Measurements from ENCODE around the gene CXXC5.

CXXC5 gene

DNA sequence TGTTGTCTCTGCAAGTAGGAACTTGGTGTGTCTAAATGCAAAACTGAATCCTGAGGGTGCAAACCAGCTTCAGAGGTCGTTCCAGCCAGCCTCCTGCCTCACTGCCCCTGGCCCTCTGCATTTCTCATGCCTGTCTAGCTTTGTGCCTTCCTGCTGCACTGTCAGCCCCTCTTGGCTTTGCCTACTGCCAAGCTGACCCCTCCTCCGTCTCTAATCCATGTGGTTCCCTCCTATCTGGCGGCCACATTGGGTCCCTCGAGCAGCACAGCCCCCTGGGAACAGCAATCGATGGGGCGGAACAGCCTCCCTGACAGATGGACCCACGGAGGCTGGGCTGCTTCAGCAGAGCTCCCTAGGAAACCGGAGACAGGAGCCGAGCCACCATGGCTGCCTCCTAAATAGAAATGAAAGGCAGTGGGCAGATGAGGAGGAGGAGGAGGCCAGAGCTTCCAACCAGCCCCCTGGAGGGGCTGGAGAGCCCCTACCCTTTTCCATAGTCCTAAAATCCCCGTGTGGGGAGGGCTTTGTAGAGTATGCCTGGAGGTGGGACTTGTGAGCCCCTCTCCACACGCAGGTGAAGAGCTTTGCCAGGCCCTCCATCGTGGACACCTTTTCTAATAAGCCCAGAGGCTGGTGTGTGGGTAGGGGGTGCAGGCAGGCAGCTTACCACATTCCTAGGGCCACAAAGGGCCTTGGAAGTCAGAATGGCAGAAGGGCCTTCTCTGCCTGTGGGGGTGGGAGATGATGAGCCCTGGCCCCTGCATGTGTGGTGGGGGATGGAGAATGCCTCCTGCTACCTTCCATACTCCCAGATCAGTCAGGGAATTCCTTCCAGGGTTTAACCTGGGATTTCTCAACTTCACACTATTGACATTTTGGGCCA lies 9.2 kb upstream of the CXXC5 start:
- no peak for DNase-seq

DNA sequence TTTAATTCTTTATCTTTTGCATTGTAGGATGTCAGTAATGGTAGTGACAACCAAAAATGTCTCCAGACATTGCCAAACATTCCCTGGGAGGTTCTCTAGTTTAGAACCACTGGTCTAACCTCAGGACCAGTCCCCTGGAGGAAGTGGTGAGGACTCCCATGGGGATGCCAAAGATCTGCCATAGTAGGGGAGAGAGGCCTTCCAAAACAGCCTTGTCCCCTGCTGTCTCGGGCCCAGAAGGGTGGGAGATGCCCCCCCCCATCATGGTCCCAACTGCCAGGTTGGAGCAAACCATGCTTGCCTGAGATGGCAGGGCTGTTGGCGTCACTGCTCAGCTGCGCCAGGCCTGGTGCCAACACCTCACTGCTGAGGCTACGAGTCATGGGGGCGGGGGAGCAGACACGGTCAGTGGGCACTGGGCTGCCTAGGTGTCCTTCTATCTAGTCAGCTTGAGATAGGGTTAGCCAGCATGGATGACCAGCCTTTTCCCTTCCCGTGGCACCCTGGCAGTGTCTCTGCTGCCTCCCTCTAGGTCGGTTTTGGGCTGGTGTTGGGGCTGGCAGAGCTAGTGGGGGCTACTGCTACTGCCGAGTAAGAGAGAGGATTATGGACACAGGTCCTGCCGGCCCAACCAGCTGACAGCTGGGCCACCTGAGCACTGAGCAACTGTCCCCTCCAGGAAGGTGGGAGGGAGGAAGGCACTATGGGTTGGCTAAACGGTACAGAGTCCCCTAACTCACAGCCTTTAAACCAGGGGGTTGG lies 8.3 kb upstream of the CXXC5 start:
- no peak for DNase-seq

DNA sequence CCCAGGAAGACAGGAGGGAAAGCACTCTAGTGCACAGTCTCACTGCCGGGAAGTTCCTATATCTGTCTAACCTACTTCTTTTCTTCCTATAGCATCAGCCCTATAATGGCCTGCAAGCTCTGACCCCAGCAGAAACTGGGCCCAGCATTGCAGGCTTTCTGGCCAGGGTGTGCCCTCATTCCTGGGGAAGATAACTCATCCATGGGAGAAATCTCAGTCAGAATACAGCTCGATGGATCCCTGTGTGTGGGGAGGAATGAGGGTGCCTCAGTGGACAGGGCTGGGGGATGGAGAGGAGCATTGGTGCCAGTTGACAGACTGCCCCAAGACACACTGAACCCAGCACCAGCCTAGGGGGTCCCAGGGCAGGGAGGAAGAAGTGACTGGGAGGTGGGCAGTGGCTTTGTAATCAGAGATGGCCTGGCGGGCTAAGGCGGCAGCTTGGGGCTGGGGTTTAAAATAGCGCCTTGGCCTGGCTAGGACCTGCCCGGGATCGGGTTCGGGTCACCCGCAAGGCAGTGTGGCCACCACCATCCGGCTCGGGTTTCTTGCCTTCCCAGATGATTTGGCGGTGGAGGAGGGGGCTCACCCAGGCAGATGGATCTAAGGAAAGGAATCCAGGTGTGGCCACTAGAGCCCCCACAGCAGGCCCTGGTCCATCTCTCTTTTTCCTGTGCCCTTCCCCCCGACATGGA lies 7.6 kb upstream of the CXXC5 start:
- DNase-seq, result no peak

DNA sequence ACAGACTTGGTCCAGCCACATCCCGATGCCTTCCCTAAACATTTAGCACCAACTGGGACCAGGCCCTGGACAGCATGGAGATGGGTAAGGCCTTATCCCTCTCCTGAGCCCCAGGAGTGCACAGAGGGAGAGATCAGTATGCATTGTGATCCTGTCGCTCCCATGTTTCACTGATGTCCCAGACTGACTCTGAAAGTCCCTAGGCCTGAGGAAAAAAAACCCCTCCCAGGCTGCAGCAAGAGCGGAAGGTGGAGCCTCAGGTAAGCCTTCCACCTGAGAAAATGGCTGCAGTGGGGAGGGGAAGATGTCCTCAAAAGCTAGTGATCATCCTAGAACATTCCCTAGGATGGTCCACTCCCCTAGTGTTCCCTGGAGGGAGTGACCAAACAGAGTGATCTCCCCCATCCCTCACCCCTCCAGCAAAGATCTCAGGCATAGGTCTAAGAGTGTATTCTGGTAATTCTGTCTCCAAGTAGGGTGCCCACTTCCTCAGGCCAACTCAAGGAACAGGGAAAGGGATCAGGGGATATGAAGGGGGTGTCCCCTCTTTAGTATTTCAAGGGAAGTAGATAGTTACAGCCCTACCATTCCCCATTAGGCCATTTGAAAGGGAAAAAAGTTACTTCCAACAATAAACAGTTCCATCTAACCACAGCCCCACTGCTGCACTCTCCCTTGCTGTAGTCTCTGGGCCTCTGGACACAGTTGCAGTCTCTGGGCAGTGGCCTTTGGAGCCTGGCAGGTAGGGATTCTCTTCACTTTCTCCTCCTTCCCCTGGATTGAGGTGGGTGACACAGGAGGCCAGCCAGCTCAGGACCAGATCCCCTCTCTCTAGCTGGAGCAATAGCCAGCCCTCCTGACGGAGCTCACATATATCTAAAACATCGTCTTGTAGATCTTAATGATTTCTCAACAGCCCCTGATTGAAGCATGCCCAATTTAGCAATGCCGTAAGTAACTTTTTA lies 6.8 kb upstream of the CXXC5 start:
- DNase-seq, result no peak

DNA sequence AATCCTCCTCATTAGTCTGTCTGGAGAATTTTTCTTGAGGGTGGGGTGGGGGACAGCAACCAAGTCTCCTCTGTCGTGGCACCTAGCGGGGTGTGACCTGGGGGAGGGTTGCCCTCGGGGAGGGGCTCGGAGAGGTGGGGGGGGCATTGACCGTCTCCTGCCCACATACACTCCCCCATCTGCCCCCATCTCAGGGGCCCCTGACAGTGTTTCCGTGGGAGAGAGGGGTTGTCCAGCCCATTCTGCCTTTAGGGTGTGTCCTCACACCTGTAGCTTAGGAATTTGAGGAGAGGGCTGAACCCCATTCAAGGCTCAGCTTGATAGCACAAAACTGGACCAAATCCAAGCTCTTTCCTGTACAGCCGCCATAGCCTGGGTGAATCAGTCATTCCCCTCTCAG lies 5.9 kb upstream of the CXXC5 start:
- DNase-seq, result no peak

DNA sequence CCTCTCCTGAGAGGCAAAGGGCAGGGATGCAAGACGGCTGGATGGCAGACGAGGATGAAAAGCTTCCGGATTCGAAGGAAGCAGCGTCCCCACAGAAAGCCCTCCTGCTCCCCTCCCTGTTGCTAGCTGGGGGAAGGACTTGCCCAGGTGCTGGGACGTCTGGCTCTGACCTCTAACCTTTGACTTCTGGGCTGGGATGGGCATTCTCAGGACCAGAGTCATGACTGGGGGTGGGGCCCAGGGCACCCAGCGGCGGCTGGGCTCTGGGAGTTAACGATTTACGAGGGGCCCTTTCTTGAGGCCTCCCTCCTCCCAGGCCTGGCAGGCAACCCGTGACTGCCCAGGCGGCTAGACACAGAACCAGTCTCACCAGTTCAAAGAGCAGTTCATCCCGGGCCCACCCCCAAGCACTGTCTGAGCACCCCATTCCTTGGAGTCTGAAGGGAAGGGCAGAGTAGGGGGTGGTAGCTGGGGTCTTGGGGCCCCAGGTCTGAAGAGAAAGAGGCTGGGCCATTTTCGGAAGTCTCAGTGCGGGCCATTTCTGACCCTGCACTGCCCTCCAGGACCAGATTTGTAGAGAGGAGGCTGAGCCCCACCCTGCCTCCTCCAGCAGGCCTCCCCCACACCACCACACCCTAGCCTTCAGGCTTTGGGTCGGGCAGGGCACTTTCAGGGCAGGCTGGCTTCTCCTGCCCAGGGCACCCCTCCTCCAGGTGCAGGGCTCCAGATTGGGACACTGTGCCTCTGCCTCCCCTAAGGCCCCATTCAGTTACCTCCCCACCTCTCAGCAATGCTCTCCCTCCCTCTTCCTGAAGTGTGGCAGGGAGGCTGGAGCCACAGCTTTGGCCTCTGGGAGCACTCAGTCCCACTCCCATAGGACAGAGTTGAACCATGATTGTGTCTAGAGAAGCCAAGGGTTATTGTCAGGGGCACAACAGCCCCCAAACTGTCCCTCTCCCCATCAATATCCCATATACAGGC lies 5.0 kb upstream of the CXXC5 start:
- no peak for DNase-seq

DNA sequence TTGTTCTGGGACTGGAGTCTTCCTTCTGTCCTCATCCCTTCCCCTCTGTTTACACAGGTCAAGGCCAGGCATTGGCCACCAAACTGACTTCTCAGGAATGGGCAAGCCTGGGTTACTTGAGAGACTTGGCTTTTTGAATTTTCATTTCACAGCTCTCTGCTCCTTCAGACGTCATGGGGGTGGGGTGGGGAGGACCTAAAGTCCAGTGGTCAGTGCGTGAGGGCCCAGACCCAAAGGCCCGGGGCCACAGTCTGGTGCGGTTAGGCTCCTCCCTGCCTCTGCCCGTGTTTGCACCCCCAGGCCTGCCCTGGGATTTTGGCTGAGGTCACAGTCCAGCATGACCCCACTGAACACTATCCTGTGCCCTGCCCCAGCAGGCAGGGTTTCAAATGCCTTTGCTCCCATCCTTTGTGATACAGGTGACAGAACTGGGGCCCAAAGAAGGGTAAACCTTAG lies 4.1 kb upstream of the CXXC5 start:
- no peak for DNase-seq

DNA sequence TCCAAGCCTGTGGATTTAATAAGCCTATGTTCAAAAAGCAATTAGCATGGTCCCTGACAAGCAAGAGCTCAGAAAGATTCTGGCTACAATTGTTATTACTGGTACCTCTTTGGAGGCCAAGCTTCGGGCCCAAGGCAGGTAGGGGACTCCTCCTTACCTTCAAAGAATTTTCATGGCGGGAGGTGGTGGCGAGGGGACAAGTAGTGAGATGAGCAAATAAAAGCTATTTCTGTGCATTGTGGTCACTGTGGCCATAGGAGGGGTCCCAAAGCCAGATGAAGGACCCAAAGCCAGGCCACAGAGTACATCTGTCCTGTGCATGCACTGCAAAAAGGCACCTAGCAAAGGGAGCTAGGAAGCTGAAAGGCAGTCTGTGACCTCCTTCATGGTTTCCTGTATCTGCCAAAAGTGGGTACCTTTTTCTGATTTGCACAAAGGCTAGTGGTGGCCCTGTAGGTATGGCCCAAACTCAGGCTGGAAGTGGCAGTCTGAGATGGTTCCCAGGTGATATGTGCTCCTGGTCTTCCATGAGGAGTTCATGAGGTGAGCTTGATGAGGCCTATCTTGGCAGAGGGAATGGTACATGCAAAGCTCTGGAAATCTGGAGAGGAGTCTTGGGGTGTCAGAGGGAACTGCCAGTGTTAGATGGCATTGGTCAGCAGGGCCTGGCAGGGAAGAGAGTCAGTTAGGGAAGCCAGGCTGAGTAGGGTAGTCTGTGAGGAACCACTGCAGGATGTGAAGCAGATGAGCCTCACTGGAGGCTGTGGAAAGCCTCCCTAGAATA lies 3.3 kb upstream of the CXXC5 start:
- DNase-seq, result no peak

DNA sequence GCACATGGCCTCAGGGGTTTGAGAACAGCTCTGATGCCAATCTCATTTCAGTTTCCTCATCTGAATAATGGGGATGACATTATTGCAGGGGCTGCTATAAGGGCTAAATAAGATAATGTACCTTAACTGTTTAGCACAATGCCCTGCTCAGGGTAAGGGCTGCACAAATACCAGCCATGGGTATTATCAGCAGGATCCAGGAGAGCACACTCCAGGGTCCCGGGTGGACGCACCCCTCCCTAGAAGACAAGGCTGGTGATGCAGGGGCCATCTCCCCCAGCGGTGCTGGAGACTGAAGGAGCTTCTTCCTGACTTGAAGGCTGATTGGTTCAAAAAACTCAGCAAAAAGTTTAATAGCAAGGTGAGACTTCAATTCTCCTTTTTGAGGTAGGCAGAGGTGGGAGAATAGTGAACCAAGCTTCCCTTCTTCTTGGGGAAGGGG lies 2.7 kb upstream of the CXXC5 start:
- no peak for DNase-seq

DNA sequence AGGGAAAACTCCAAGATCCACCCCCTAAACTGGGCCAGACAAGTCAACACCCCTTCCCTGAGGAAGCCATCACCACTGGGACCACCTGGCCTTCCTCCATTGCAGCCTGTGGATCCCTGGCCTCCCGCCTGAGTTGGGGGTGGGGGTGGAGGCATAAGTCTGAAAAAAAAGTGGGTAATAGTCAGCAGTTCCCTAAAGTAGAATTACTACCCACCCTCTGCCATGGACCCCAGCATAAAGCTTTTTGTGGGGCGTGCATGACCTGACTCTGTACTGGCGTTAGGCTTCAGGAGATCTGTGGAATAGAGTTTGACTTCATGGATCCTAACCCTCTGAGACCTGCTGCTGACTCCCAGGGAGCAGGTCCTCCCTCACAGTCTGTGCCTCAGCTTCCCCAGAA lies 2.0 kb upstream of the CXXC5 start:
- DNase-seq, result no peak

DNA sequence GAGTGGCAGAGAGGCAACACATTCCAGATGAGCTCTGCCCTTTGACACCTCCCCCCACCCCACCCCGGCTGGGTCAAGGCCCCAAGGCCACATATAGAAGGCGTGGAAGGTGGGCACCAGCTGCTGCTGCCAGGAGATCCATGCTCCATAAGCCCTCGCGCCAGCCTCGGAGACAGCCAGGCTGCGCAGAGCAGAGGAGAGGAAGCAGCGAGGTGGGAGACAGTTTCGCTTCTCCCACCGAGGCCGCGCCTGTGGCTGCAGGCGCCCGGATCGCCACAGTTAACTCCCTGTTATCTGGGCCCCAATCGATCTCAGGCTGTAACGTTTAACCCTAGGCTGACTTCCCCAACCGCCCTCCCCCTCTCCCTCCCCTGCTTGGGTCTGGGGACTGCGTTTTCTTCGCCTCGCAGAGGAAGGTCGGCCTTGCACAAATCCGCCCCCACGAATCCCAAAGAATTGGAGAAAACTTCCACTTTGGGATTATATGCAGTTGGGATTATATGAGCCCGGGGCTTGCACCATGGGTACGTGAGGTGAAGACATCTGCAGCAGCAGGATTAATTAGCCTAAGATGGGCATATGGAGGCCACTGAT lies 1.1 kb upstream of the CXXC5 start:
- DNase-seq, result no peak

DNA sequence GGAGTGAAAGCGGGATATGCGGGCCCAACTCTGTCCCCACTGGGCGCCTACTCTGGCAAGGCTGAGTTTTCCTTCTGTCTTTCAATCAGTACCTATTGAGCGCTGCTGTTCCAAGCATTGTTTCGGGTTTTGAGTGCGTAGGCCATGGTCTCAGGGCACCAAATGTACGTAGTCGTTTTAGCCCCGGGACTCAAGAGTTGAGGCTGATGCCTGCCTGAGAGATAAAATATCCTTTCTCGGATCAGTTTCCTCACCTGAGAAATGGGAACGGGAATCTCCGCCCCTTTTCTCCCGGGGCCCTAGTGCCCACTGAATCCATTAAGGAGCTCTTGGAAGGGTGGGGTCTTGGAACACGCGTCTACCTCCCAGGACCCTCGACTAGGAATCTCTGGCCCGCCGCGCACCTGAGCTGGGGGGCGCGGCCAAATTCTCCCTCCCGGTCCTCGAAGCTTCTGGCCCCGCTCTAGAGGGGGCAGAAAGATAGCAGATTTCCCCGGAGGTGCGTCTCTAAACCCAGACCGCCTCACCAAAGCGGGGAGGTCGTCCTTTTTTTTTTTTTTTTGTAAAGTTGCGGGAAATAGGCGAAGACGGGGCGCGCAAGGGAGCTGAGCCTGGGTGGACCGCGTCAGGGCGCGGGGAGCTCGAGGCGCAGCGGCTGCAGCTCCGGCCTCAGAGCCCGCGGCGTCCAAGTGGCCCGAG lies 494 bp upstream of the CXXC5 start:
- no peak for DNase-seq

DNA sequence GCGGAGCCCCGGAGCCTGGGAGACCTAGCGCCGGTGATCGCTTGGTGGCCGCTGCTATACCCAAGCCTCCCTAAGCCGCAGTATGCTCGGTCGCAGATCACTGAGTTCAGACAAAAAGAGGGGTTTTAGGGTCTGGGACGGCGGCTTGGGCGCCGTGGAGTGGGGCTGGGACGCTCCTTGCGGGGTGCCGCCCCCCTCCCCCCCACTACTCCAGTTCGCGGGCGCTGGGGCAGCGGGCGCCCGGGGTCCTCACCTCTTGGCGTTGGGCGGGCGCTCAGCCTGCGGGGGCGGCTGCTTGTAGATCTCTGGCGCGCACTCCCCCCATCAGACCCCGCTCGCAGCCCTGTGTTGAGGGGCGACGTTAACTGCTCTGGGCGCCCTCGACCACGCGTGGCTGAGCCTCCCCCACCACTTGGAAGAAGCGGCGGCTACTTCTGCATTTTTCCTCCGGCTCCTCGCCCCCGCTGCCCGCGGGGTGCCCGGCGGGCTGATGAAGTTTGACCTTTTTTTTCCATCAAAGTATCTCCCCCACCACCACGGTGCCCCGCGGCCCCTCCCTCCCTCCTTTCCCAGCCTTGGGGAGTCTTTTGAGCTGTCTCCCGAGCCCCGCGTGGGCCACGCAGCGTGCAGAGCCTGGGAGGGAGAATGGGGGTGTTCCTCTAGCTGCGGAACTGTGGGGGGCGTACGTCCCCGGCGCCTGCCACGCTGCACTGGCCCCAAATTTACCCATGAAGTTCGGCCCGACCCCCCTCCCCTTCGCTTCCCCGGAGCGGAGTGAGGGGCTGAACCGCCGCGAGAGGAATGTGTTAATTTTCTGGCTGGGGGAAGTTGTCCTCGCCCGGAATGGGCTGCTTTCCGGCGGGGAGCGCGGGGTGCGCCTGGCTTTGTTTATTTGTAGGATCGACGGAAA lies 1.2 kb downstream of the CXXC5 start:
- DNase-seq, result no peak

DNA sequence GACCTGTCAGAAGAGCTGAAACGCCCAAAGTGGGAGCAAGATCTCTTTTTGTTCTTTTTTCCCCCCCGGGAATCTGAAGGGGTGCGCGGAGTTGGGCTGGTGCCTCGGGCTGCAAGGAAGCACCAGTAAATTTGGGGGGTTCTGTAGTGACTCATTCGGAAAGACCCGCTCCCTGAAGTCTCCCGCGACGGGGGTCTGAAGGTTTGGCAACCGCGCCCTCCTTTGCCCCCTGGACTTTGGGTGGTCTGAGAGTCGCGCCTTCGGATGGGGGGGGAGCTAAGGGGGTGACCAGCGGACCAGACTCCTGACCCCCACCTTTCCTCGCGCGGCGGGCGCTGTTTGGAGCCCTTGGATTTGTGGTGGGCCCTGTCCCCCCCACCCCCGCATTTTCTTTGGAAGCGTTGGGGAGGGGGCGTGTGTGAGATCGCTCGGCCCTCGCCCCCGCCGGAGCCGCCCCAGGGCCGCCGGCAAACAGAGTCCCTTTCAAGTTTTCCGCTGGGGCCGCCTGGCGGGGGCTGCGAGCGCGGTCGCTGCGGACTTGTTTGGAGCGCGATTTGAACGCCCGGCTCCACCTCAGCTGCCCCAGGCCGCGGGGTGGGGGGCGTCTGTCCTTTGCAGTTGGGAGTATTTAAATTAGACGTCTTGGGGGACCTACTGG lies 2.0 kb downstream of the CXXC5 start:
- DNase-seq, result no peak

DNA sequence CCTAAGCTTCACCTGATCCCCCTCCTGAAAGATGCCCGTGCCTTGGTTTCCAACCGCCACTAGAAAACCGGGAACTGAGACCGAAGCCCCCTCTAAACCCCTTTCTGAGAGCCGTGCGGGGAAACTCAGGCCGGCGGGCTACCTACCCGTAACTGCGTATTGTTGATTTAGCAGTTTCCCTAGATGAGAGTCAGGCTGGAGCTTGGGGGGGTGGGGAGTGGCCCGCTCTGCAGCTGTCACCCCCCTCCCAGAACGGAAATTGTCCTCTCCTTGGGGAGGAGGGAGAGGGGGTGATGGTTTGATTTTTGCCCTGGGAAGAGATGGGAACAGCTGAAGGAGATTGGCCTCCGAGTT lies 2.5 kb downstream of the CXXC5 start:
- no peak for DNase-seq

DNA sequence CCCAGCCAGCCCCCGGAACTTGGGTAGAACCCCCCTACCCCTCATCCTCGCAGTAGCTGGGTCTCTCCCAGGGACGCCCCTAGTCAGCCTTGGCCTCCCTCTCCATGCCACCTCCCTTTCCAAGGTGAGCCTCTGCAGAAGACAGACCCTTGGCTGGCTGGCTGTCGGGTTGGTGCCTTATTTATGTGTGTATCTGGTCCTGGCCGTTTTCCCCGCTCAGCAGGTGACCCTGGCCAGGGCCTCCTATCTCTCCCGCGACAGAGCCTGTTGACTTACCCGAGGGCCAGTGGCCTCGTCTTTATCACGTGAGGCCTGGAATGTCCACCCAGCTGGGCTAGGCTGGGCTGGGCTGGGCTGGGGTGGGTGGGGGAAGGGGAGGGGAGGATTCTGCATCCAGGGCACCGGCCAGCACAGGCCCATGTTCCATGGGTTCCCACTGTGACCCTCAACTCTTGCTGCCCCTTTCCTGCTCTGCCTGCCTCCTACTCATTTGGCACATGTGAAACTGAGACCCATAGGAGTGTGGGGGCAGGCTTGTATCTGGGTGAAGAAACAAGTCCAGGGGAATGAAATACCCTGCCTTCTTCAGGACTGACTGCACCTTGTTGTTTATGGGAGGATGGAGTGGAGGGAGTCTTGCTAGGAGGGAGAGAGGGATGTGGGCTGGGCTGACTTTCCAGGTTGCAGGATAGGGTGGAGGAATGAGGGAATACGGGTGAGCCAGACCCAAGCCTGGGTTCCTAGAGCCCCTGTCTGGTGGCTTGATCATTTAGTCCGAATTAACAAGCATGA lies 3.1 kb downstream of the CXXC5 start:
- no peak for DNase-seq
